Stimulated activated CD4-positive, alpha-beta T cell treated with anti-CD3 and anti-CD28 coated beads, Interleukin-1b, Interleukin-23, amount 100 ng/mL, for 4 hours (primary cell): ENCODE data around the gene ASAH2B.

Experiments used
- DNase-seq, 2 donors: peaks; one replicate each; pipeline ENCODE4 v3.0.0-alpha.2; 2020; ENCODE audit warnings: low read depth in 2 of 2

Gene ASAH2B

DNA sequence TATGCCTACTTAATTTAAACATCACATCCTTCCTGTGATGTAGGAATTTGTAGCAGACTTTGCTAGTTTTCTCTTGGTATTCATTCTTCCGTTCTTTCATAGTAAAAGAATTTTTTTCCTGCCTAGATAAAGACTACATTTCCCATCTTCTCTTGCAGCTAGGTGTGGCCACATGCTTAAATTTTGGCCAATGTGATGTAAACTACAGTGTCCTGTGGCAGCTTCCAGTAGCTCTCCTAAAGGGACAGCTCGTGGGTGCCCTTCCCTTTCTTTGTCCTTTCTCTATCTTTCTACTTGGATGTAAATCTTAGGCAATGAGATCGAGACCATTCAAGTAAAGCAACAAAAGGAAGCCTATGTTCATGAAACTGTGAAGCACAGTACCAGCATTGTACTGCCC, 58.6 kb downstream of the ASAH2B start:
- no peak for DNase-seq

GRCh38 chr10:50799595-50799994, 59.9 kb downstream of the ASAH2B start:
- no peak for DNase-seq

GRCh38 chr10:50805981-50806622, 66.4 kb downstream of the ASAH2B start:
- DNase-seq = no peak

DNA sequence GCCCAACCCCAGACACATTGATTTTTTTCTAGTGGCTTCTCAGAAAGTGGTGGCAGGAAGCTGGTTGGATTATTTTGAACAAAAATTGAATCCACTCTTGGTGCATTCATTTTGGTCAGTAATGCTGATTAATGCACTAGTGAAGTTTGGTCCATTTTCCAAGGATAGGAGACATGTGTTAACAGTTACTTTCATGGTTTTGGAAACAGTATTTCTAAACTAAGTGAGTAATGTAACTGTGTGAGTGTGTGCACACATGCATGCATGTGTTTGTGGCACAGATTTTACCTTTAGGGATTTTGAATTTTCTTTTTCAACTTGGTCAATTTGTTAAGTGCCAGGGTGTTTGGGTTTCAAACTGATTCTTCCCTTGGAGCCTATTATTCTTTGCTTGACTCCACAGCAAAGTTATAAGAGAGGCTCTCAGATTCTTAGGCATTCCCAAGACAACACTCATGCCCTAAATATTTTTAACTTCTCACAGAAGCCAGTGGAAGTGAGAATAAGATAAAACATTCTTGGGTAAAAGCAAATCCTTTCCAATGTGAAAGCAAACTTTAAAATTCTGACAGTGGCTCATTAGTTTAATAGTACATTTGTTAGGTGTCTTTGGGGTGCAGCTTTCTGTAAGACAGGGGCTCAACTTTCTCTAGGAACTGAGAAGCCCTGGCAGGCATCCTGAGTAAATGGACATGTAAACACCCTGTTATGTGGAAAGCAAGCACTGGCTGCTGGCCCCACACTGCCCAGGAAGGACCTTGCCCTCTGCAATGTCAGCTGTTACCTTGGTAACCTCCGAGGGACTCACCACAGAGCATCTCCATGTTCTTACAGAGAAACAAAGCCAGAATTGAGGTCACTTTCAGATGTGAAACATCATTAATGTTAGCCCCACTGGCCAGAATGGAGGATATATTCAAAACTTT, 68.4 kb downstream of the ASAH2B start:
- DNase-seq = no peak
